NCI-H146 (cell line): ENCODE data around the gene MMP19.
"Not testable (repeated sequence)": the region's sequence is repeated elsewhere in the genome, so short reads cannot be mapped to it uniquely, and the experiment has no call there.

Experiments used
- DNase-seq: peaks from one replicate; lab custom pipeline; 2025; lab: John Stamatoyannopoulos, UW

The MMP19 gene

GRCh38 chr12:55842681-55843429 is at the start of gene MMP19:
TSS of gene MMP19 (minus strand) at chr12:55842936. CDS start at chr12:55842830, 106 bp downstream.
- DNase-seq, result no peak

- DNase-seq, result no peak
Observed at GRCh38 chr12:55891310-55891709, 48.6 kb upstream of the MMP19 start.

DNA sequence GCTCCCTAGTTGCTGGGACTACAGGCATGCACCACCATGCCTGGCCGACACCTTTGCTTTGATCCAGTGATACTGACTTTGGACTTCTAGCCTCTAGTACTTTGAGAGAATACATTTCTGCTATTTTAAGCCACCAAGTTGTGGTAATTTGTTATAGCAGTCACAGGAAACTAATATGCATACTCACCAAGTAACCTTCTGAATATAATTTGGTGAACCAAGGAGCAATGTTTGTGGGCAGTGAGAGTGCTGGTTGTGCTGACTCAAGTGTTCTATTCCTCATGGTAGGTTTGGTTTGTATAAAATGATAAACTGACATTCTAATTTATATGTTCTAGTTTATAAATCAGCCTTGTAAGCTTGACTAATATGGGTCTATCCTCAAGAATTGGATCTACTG is 42.4 kb upstream of the MMP19 start:
- DNase-seq, result no peak

- no peak for DNase-seq
Observed at GRCh38 chr12:55877824-55878223, 35.1 kb upstream of the MMP19 start.

DNA sequence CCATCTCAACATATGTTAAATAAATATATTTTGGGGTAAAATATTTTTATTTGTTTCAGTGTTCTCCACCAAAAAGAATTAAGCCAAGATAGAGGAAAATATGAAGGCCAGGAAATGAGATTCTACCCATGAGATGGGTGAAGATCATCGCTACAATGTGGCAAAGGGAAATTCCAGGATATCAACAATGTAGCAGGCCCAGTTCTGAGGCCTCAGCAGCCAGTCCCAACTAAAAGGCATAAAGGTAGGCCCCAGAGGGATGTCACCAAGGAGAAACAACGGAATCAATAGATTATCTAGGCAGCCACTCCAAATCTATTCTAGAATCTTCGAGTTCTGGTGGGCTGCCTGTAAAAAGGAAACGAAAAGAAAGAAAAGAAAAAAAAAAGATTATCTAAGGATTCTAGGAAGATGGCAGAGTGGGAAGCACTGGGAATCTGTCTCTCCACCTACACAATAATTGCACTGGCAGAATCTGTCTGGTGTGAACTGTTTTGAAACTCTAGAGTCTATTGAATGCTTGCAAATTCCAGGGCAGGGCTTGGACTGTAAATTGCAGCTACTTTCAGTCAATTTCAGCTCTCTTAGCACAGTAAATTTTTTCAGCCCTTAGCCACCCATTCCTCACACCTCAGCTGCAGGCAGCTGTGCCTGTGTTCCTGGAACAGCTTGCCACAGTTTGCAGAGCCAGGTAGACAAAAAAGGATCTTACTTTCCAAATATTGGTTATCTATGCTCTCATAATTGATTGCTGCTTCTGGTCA is 33.1 kb upstream of the MMP19 start:
- DNase-seq, result no peak

GRCh38 chr12:55874443-55874842 is 31.7 kb upstream of the MMP19 start:
- DNase-seq, result no peak

DNA sequence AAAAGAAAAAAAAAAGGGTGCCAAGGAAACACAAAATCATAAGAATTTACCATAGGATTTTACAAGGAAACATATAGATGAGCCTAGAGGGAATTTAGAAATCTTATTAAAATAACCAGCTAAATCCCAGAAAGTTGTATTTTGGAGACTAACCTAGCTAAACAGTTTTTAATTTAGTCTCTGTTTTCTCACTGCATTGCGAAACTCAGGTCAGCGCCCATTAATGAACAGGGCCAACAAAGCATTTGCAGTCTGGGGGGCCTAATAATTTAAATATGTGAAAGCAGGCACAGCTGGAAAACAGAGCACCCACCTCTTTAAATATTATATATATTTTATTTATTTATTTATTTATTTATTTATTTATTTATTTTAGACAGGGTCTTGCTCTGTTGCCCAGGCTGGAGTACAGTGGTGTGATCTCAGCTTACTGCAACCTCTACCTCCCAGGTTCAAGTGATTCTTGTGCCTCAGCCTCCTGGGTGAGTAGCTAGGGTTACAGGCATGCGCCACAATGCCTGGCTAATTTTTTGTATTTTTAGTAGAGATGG is 23.8 kb upstream of the MMP19 start:
- DNase-seq, result not testable (repeated sequence)

- DNase-seq, result no peak
Observed at GRCh38 chr12:55865327-55865726, 22.6 kb upstream of the MMP19 start.

- not testable (repeated sequence) for DNase-seq
Observed at GRCh38 chr12:55862931-55863330, 20.2 kb upstream of the MMP19 start.

GRCh38 chr12:55862286-55862685 is 19.6 kb upstream of the MMP19 start:
- DNase-seq, result no peak

GRCh38 chr12:55861871-55862270 is 19.1 kb upstream of the MMP19 start:
- DNase-seq, result no peak

DNA sequence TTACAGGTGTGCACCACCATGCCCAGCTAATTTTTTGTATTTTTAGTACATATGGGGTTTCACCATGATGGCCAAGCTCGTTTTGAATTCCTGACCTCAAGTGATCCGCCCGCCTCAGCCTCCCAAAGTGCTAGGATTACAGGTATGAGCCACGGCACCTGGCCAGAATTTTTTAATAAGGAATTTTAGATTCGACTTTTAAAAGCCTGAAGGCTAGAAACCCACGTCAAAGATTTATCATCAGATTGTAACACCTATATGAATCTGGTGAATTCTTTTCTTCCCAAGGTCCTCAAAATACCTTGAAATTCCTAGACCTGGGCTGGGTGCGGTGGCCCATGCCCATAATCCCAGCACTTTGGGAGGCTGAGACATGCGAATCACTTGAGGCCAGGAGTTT is 18.7 kb upstream of the MMP19 start:
- DNase-seq, result no peak

- DNase-seq, result no peak
Observed at GRCh38 chr12:55852740-55853139, 10.0 kb upstream of the MMP19 start.

DNA sequence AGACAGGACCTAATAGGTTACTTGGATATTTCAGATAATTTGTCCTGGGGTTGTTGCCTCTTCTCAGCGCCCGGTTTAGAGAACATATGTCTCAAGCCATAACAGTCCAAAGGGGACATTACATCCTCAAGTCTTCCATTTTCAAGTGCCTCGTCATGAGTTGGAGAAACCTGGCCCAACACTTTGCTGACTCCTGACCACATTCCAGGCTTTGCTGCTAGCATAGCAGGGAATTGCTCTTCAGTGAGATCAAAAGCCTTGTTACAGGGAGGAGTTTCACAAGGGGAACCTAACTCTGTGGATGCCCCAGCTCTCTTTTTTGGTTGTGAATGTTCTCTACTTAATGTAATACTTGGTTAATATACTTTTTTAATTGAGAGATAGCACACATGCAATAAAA is 8.2 kb upstream of the MMP19 start:
- DNase-seq, result no peak

DNA sequence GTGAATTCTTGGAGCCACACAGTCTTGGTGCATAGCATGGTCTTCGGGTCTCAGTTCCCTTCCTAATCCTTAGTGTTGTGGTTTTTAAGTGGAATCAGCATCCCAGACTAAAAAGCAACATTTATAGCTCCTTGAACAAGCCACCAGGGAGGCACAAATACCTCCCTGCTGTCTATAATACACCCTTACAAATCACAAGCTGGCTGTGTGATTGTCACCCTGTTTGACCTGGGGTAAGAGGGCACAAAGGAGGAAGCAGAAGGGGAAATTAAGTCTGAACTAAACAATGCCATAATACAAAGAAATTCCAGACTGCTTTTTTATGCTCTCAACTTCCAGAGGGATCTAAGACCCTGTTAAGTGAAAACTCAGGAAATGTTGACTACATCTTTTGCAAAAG is 7.7 kb upstream of the MMP19 start:
- no peak for DNase-seq

- no peak for DNase-seq
Observed at GRCh38 chr12:55849616-55850343, 7.0 kb upstream of the MMP19 start.

- no peak for DNase-seq
Observed at GRCh38 chr12:55847603-55848291, 5.0 kb upstream of the MMP19 start.

GRCh38 chr12:55847033-55847432 is 4.3 kb upstream of the MMP19 start:
- no peak for DNase-seq

- no peak for DNase-seq
Observed at GRCh38 chr12:55845785-55846496, 3.2 kb upstream of the MMP19 start.

GRCh38 chr12:55845361-55845760 is 2.6 kb upstream of the MMP19 start:
- DNase-seq, result no peak

- no peak for DNase-seq
Observed at GRCh38 chr12:55844961-55845360, 2.2 kb upstream of the MMP19 start.
